Naive thymus-derived CD8-positive, alpha-beta T cell (primary cell): Measurements from ENCODE around the gene POU2F1. TPM values are rescaled to one million over a fixed set of nuclear protein-coding genes. Genes with fewer than 3 reads are reported as not detected.

Experiments used
- ATAC-seq, 2 donors: fragments of 150-1000 bp; cut with Tn5 transposase in 1 of 2; sonication (Bioruptor Pico), chemical (Tn5 transposase) in 1 of 2; 1 replicate in 1 of 2; 2 replicates in 1 of 2; pipeline ENCODE4 v1.10.0; 2021; ENCODE audit warnings: mild to moderate bottlenecking in 2 of 2, moderate library complexity in 2 of 2
- POLR2A ChIA-PET: fragments of 350-600 bp; sonication (Branson Sonifier 250); formaldehyde crosslinking; loops from one replicate; lab custom pipeline; 2021; ENCODE audit warnings: antibody characterized with exemption; lab: Charles Lee
- DNase-seq, 10 donors: peaks; one replicate each; pipeline versions ENCODE4 v3.0.0 to v3.0.0-alpha.2; 2020 to 2022
- H3K27ac Mint-ChIP-seq, 10 donors: one replicate each; pipeline ENCODE4 v1.8.0; 2020 to 2022; ENCODE audit warnings: mild to moderate bottlenecking in 10 of 10, mixed read lengths in 10 of 10, moderate library complexity in 4 of 10, inconsistent platforms in 1 of 10
- H3K27me3 Mint-ChIP-seq, 5 donors: one replicate each; pipeline ENCODE4 v1.8.0; 2021 to 2022; ENCODE audit warnings: mixed read lengths in 5 of 5
- H3K36me3 Mint-ChIP-seq, 3 donors: one replicate each; pipeline ENCODE4 v1.8.0; 2020 to 2022; ENCODE audit warnings: mixed read lengths in 3 of 3, mild to moderate bottlenecking in 2 of 3, inconsistent platforms in 1 of 3
- H3K4me1 Mint-ChIP-seq, 4 donors: one replicate each; pipeline ENCODE4 v1.8.0; 2021 to 2022; ENCODE audit warnings: mixed read lengths in 4 of 4
- H3K4me3 Mint-ChIP-seq, 10 donors: one replicate each; pipeline ENCODE4 v1.8.0; 2020 to 2022; ENCODE audit warnings: mild to moderate bottlenecking in 10 of 10, mixed read lengths in 10 of 10, moderate library complexity in 6 of 10, inconsistent platforms in 1 of 10
- H3K9me3 Mint-ChIP-seq, 9 donors: one replicate each; pipeline ENCODE4 v1.8.0; 2020 to 2022; ENCODE audit warnings: mixed read lengths in 9 of 9, mild to moderate bottlenecking in 3 of 9, inconsistent platforms in 1 of 9, moderate library complexity in 1 of 9
- polyA plus RNA-seq, 3 donors: library from polyadenylated mRNA; unstranded; fragments of 300-500 nt; fragmentation: Illumina TruSeq; gene quantifications; one replicate each; pipeline ENCODE4 v1.2.3, GENCODE V29; 2021
- total RNA-seq, 8 experiments: library from RNA in 2 of 8; stranded (reverse) in 2 of 8; gene quantifications; one replicate each; pipeline ENCODE4 v1.2.3 and lab custom pipeline; 2021 to 2026

POU2F1 gene
- total and polyA plus RNA-seq, 5 experiments from 2014 or later: 5.0 to 22.9 (median 9.8) TPM

DNA sequence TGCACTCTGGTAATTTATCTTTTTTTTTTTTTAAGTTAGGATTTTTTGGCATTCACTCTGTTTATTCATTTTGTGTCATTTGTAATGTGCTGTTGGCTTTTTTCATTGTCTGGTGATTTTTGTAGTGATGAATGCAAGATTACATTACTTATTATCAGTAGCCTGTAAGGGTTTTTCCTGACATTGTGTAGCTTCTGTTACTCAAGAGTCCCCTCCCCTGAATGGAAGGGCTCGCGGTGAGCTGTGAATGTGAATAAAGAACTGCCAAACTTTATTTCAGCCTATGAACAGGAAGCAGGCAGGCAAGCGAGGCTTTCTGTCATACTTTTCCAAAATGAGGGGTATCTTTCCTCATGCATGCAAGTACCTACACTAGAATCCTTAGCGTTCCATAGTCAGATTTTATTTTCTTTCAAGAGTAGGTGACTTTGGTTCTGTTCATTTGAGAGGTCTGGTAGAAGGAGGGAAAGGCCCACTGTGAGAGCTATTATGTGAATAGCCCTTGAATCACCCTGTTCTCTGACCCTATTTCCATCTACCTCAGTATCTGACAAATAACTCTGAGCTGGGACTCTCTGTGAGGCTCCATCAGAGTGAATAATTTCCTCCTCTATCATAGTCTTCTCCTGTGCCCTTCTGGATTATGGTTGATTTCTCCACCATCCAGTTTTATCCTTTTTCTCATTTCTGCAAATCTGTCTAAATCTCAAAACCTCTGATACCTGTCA is 183.6 kb downstream of the POU2F1 start:
- POLR2A ChIA-PET: interaction anchor here (0.7 kb wide), 1 partner anchor 123 kb away, joined by 3 read pairs; no protein-coding TSS in a partner anchor
- Mint-ChIP-seq H3K9me3 (no peaks in the 10 kb centered on the region), H3K27ac (peak overlapping the region in 2 of 10 donors; percentile 21 to 31), H3K36me3 (peaks cover 0 to 60% (median 31%) of the 10 kb centered on the region in 3 donors), H3K4me1 (peaks cover 0 to 5% (median 3%) of the 10 kb centered on the region in 4 donors), H3K4me3 (no peak overlapping the region), H3K27me3 (no peaks in the 10 kb centered on the region)
- DNase-seq (no peak), ATAC-seq (no peak)

DNA sequence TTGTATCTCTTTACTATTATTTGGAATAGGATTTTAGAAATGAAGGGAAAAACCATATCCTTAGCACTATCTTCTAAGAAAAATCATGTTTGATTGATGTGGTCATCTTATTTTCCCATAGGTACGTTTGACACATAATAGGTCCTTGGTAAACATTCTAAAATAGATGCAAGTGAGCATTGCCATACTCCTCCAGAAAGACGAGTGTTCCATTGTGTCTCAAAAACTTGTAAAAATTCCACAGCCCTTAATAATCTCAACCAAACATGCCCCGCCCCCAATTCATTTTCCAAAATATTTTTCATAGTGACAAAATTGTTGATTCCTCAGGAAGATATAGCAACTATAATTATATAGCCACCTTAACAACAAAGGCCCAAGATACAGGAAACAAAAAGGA is 184.2 kb downstream of the POU2F1 start:
- Mint-ChIP-seq H3K36me3 (peaks cover 0 to 58% (median 31%) of the 10 kb centered on the region in 3 donors), H3K27ac (peak overlapping the region in 1 of 10 donors; percentile 21), H3K27me3 (no peaks in the 10 kb centered on the region), H3K4me3 (no peak overlapping the region), H3K9me3 (no peaks in the 10 kb centered on the region), H3K4me1 (peaks cover 0 to 5% (median 3%) of the 10 kb centered on the region in 4 donors)
- POLR2A ChIA-PET: no interaction called here
- DNase-seq (no peak), ATAC-seq (no peak)

DNA sequence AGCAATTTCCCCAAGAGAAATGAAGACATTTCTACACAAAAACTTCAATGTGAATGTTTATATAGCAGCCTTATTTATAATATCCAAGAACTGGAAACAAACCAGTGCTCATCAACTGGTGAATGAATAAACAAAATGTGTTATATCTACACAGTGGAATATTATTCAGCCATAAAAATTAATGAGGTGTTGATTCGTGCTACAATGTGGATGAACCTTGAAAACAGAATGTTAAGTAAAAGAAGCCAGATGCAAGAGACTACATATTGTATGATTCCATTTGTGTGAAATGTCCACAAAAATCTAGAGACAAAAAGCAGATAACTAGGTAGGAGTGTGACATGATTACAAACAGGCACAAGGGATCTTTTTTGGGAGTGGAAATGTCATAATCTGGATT is 187.7 kb downstream of the POU2F1 start:
- DNase-seq: no peak
- POLR2A ChIA-PET: interaction anchor here (0.5 kb wide), 1 partner anchor 108 kb away, joined by 3 read pairs; no protein-coding TSS in a partner anchor
- H3K36me3 Mint-ChIP-seq: peaks cover 5 to 59% (median 34%) of the 10 kb centered on the region in 3 donors

DNA sequence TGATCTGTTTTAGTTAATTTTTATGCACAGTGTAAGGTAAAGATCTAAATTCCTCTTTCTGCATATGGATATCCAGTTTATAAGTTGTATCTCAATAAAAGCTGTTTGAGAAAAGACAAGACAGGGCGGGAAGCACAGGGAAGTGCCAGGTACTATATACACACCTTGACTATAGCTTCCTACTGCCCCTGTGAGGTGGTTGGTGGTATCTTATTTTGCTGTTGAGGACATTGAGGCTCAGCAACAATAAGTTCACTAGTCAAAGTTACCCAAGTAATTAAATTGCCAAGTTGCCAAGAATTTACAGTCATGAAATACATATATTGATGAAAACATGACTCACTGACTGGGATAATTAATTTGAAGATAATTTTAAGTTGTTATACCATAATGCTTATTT is 188.5 kb downstream of the POU2F1 start:
- Mint-ChIP-seq H3K27ac (peak overlapping the region in 1 of 10 donors; percentile 57), H3K4me3 (no peak overlapping the region), H3K27me3 (no peaks in the 10 kb centered on the region), H3K4me1 (peaks cover 0 to 7% (median 4%) of the 10 kb centered on the region in 4 donors), H3K9me3 (no peaks in the 10 kb centered on the region), H3K36me3 (peaks cover 5 to 55% (median 33%) of the 10 kb centered on the region in 3 donors)
- POLR2A ChIA-PET: interaction anchor here (0.5 to 0.9 kb wide), 2 partner anchors 22 to 107 kb away, joined by 3 read pairs; no protein-coding TSS in a partner anchor
- DNase-seq (no peak), ATAC-seq (peak; percentile 58 to 64)

More for the DNA sequence above, 187.7 kb downstream of the POU2F1 start:
- Mint-ChIP-seq H3K27ac (no peak overlapping the region), H3K4me3 (no peak overlapping the region), H3K4me1 (peaks cover 0 to 7% (median 4%) of the 10 kb centered on the region in 4 donors), H3K9me3 (no peaks in the 10 kb centered on the region), H3K27me3 (no peaks in the 10 kb centered on the region)
- ATAC-seq: no peak

DNA sequence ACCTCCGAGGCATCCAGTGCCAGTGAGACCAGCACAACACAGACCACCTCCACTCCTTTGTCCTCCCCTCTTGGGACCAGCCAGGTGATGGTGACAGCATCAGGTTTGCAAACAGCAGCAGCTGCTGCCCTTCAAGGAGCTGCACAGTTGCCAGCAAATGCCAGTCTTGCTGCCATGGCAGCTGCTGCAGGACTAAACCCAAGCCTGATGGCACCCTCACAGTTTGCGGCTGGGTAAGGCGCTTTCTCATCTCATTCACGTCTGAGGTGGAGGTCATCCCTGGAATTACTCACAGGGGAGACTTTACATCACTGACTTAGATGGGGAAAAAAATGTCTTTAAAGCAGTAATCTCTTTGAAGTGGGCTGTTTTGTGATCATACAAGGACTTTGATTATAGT is 191.4 kb downstream of the POU2F1 start:
- Mint-ChIP-seq H3K4me3 (no peak overlapping the region), H3K9me3 (no peaks in the 10 kb centered on the region), H3K36me3 (peaks cover 5 to 60% (median 27%) of the 10 kb centered on the region in 3 donors), H3K27me3 (no peaks in the 10 kb centered on the region), H3K4me1 (peaks cover 0 to 7% (median 4%) of the 10 kb centered on the region in 4 donors), H3K27ac (peak overlapping the region in 2 of 10 donors; percentile 37 to 43)
- DNase-seq (no peak), ATAC-seq (no peak)
- POLR2A ChIA-PET: no interaction called here

DNA sequence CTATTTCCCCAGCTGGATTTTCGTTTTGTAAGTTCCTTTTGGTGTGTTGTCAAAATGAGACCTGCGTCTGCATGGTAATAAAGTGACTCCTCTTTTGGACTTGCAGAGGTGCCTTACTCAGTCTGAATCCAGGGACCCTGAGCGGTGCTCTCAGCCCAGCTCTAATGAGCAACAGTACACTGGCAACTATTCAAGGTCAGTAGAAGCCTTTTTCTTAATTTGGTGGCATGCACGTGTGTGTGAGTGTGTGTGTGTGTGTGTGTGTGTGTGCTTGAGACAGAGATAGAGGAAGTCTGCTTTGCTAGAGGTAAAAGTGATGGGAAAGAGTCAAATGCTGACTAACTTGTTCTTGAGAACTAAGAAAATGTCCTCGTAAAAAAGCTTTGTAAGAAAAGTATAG is 192.2 kb downstream of the POU2F1 start:
- Mint-ChIP-seq H3K4me1 (peaks cover under 1 to 7% (median 4%) of the 10 kb centered on the region in 4 donors), H3K4me3 (no peak overlapping the region), H3K36me3 (peaks cover 5 to 60% (median 27%) of the 10 kb centered on the region in 3 donors), H3K27me3 (no peaks in the 10 kb centered on the region), H3K9me3 (no peaks in the 10 kb centered on the region), H3K27ac (peak overlapping the region in 1 of 10 donors; percentile 56)
- no peak for ATAC-seq
- POLR2A ChIA-PET: no interaction called here
- DNase-seq: no peak

DNA sequence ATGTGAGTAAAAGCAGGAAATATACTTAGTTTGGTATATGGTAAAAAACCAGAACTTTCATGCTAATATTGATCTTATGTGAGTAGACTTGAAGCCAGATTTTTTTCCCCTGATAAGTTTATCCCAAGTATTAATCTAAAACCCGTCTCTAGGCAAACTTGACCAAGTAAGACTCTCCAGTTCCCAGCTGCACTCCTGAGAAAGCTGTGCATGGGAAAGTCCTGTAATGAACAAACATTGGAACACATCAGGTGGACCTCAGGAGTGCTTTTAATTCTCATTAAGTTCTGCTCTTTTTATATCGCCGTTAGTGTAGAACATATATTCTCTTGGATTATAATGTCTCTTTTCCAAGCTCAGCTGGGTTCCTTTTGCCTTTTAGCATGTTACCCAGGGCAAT is 192.6 kb downstream of the POU2F1 start:
- ATAC-seq (no peak), DNase-seq (no peak)
- Mint-ChIP-seq H3K27ac (no peak overlapping the region), H3K27me3 (no peaks in the 10 kb centered on the region), H3K4me3 (no peak overlapping the region), H3K36me3 (peaks cover 5 to 60% (median 27%) of the 10 kb centered on the region in 3 donors), H3K9me3 (no peaks in the 10 kb centered on the region), H3K4me1 (peaks cover 3 to 7% (median 5%) of the 10 kb centered on the region in 4 donors)
- POLR2A ChIA-PET: interaction anchor here (0.7 kb wide), 1 partner anchor 195 kb away, joined by 3 read pairs; no protein-coding TSS in a partner anchor

DNA sequence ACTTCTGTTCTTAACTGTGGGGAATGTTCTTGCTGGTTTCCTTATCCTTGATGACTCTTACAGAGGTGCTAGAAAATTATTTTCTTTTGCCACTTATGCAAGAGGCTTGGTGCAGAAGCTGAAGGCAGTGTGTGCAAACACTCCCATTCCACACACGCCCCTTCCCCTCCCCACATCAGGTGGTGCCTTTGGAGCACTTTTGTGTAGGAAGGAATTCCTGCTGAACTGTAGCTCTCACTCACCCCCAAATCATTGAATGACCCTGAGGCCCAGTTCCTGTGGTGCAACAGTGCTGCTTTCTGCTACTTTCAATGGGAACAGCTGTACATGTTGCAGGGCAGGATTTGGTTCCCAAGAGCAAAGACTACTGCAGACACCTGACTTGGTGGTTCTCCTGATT is 195.8 kb downstream of the POU2F1 start:
- ATAC-seq (no peak), DNase-seq (no peak)
- POLR2A ChIA-PET: no interaction called here
- H3K27ac Mint-ChIP-seq: peak overlapping the region in 2 of 10 donors; percentile 28 to 60
- peaks cover 5 to 60% (median 27%) of the 10 kb centered on the region in 3 donors for H3K36me3 Mint-ChIP-seq
- H3K4me1 Mint-ChIP-seq: peaks cover 3 to 6% (median 4%) of the 10 kb centered on the region in 4 donors
- H3K9me3 Mint-ChIP-seq: no peaks in the 10 kb centered on the region
- no peaks in the 10 kb centered on the region for H3K27me3 Mint-ChIP-seq
- H3K4me3 Mint-ChIP-seq: peak overlapping the region in 1 of 10 donors; percentile 58

DNA sequence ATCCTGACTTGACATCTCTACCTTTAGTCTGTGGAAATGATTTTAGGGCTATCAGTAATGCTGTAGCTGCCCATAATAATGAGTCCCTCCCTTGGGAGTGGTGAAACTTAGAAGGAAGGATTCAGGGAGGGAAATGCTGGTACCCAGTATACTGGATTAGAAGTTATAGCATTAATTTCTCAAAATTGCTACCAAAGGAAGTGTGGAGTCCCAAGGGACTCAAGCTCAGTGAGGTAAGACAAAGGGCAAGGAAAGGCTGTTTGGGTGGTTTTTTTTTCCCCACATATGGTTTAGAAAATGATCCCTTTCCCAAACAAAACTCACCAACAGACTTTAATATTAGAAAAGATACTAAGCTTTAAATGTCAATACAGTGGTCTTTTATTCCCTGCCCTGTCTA is 197.7 kb downstream of the POU2F1 start:
- Mint-ChIP-seq H3K27ac (no peak overlapping the region), H3K9me3 (no peaks in the 10 kb centered on the region), H3K4me1 (peaks cover 0 to 6% (median under 1%) of the 10 kb centered on the region in 4 donors), H3K27me3 (no peaks in the 10 kb centered on the region), H3K36me3 (peaks cover 0 to 42% (median 11%) of the 10 kb centered on the region in 3 donors), H3K4me3 (no peak overlapping the region)
- DNase-seq (no peak), ATAC-seq (no peak)
- POLR2A ChIA-PET: interaction anchor here (0.9 kb wide), 1 partner anchor 12 kb away, joined by 3 read pairs; no protein-coding TSS in a partner anchor

DNA sequence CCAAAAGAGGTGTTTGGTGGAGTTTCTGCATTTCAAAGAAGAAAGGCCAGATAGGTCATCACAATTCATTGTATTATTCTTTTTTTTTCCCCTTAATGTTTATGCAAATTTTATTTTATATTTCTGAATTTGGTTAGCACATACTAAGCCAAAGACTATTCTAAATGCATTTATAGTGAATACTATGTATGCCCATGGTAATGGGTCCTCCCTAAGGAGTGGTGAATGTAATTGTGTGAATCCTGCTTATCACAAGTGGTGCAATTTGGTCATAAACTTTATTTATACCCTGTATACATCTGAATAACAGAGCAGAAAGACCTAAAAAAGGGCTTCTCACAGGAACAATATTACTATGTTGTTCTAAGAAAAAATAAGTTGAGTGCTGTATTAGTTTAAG is 198.6 kb downstream of the POU2F1 start:
- H3K36me3 Mint-ChIP-seq: peaks cover 0 to 38% (median 9%) of the 10 kb centered on the region in 3 donors
- POLR2A ChIA-PET: no interaction called here
- ATAC-seq (no peak), DNase-seq (no peak)
- H3K9me3 Mint-ChIP-seq: peaks cover 0 to 1% (median 0%) of the 10 kb centered on the region in 9 donors
- peaks cover 0 to 6% (median 2%) of the 10 kb centered on the region in 4 donors for H3K4me1 Mint-ChIP-seq
- H3K4me3 Mint-ChIP-seq: no peak overlapping the region
- H3K27ac Mint-ChIP-seq: no peak overlapping the region
- no peaks in the 10 kb centered on the region for H3K27me3 Mint-ChIP-seq

DNA sequence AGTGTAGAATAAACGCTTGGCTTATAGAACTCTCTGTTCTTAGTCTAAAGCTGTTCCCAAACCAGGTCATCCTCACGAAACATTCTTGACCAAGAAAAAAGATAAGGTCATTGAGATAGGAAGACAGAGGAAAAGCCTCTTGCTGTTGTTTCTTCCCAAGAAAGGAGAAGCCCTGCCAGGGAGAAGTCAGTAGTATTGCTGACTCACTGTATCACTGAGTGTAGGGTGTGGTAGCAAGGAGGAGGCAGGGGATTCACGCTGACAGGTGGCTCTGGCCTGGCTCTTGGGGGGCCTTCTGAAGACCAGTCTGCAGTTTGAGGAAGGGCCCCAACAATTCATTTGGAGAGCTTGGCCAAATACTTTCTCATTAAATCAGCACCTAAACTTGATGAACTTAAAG is 199.8 kb downstream of the POU2F1 start:
- no peak for DNase-seq
- H3K4me1 Mint-ChIP-seq: peaks cover 0 to 10% (median 4%) of the 10 kb centered on the region in 4 donors
- no peaks in the 10 kb centered on the region for H3K27me3 Mint-ChIP-seq
- no peak for ATAC-seq
- H3K4me3 Mint-ChIP-seq: no peak overlapping the region
- peaks cover 0 to 2% (median 0%) of the 10 kb centered on the region in 9 donors for H3K9me3 Mint-ChIP-seq
- no peak overlapping the region for H3K27ac Mint-ChIP-seq
- peaks cover 0 to 25% (median 7%) of the 10 kb centered on the region in 3 donors for H3K36me3 Mint-ChIP-seq
- POLR2A ChIA-PET: interaction anchor here (0.7 kb wide), 1 partner anchor 149 kb away, joined by 3 read pairs; no protein-coding TSS in a partner anchor

DNA sequence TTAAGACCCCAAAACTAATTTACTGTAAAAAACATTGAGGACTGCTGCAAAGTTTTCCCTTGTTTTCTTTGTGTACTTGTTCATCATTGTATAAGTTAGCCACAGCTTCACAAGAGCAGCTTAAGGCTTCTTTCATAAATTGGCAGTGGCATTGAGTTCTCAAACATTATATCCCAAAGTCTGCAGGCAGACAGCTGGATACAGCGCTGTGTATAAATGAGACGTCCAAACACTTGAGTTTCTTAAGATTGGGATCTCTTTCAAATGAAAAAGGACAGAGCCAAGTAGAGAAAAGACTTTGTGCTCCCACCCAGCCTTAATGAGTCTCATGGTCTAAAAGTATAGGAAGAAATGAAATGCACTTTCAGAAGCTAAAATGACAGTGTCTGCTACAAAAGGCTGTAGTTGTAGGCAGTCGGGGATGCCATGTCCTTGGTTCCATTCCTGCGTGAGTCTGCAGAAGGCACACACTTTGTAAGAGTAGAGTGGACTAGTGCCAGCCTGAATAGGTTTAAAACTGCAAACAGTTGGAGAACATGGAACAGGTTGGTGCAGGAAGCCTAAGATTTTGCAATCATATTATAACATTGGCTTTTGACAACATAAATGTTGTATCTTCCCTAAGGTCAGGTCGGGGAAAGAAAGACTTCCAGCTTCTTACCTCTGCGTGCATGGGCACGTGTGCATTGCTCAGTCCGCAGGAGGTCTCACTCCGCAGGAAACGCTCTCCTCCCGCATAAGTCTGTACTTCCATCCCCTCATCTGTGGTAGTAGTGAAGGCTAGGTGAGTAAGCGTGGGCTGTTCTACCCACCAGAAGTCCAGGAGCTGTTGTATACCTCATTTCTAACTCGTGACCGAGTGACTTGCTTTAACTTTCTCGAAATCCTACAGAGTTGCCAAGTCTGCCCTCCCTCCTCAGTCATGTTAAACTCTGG is 203.3 kb downstream of the POU2F1 start:
- H3K27ac Mint-ChIP-seq: peak overlapping the region in 7 of 10 donors; percentile 57 to 86 (median 77)
- H3K4me3 Mint-ChIP-seq: no peak overlapping the region
- no peaks in the 10 kb centered on the region for H3K27me3 Mint-ChIP-seq
- H3K9me3 Mint-ChIP-seq: peaks cover 0 to 2% (median 0%) of the 10 kb centered on the region in 9 donors
- H3K4me1 Mint-ChIP-seq: peaks cover 6 to 26% (median 23%) of the 10 kb centered on the region in 4 donors
- POLR2A ChIA-PET: interaction anchor here (1.1 kb wide), 1 partner anchor 24 kb away, joined by 3 read pairs; no protein-coding TSS in a partner anchor
- ATAC-seq (no peak), DNase-seq (no peak)
- peaks cover 0 to 5% (median 0%) of the 10 kb centered on the region in 3 donors for H3K36me3 Mint-ChIP-seq
